Activated B cell treated with CpG ODN at 0.5 μM for 24 hours (primary cell): ENCODE data around the gene CCDC110. TPM values are rescaled to one million over a fixed set of nuclear protein-coding genes. Genes with fewer than 3 reads are reported as not detected.

Source experiments
- ATAC-seq: fragments of 200-7000 bp; cut with Tn5 transposase; one replicate; pipeline ENCODE4 v1.10.0; 2021; ENCODE audit warnings: low read depth, mild to moderate bottlenecking, moderate library complexity
- CTCF ChIA-PET: fragments of 350-600 bp; sonication (Branson Sonifier 250); formaldehyde crosslinking; loops from one replicate; lab custom pipeline; 2021; ENCODE audit warnings: antibody characterized with exemption; lab: Charles Lee
- POLR2A ChIA-PET: fragments of 350-600 bp; sonication (Branson Sonifier 250); formaldehyde crosslinking; loops from one replicate; lab custom pipeline; 2021; ENCODE audit warnings: antibody characterized with exemption; lab: Charles Lee
- DNase-seq: peaks from one replicate; pipeline ENCODE4 v3.0.0; 2022
- H3K27ac Mint-ChIP-seq: one replicate; pipeline ENCODE4 v1.8.0; 2020; ENCODE audit warnings: mixed read lengths
- H3K27me3 Mint-ChIP-seq: one replicate; pipeline ENCODE4 v1.8.0; 2021; ENCODE audit warnings: mixed read lengths
- H3K36me3 Mint-ChIP-seq: one replicate; pipeline ENCODE4 v1.8.0; 2021; ENCODE audit warnings: low read depth, mixed read lengths
- H3K4me1 Mint-ChIP-seq: one replicate; pipeline ENCODE4 v1.8.0; 2021; ENCODE audit warnings: mixed read lengths
- H3K4me3 Mint-ChIP-seq: one replicate; pipeline ENCODE4 v1.8.0; 2020; ENCODE audit warnings: mild to moderate bottlenecking, mixed read lengths
- H3K9me3 Mint-ChIP-seq: one replicate; pipeline ENCODE4 v1.8.0; 2020; ENCODE audit warnings: mixed read lengths
- intact Hi-C: fragments of 100-400 bp; cut with micrococcal nuclease; formaldehyde crosslinking; loops from one replicate; pipeline ENCODE4 v1.15.1; 2024
- total RNA-seq: library from RNA; stranded (reverse); gene quantifications from 2 replicates; pipeline ENCODE4 v1.2.3, GENCODE V29; 2022
- TF ChIP-seq, protein P1 (sequence below): fragments of 200-600 bp; IDR thresholded peaks from one replicate; pipeline ENCODE4 v1.8.0; 2022; ENCODE audit warnings: antibody characterized with exemption, mild to moderate bottlenecking

CCDC110 gene
- 0.33 and 0.71 TPM in 2 replicates for total RNA-seq

DNA sequence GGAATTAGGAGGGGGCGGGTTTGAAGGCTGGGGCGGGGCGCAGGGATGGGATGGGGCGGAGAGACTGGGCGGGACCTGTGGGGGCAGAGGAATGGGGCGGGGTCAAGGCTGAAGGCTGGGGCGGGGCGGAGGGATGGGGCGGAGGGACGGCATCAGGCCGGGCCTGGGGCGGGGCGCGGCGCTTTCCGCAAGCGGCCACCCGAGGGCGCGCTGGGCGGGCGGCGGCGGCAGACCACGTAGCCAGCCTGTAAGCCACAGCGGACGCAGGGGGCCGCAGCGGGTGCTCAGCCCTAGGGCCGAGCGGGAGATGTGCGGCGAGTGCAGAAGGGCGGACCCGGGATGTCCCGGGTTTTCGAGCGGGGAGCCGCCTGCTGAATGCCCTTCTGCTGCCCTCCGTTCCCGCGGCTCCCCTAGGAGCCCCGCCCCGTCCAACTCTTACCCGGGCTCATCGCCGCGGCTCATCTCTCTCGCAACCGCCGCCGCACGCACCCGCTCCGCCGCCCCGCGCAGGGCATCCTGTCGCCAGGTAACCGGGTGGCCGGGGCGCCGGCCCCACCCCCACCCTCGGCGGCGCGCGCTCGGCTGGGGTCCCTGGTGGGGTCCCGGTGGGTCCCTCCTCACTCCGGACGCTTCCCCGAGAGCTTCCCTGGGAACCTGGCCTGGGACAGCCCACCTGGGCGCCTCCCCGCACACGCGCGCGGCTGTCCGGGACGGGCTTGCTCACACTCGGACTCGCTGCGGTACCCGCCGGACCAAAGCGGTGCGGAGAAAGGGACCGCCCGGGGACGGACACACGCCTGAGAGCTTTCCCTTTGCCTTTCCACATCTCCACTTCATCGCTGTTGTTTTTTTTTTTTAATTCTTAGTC is at the start of gene CCDC110:
Gene CCDC110, minus strand, starts transcription at position 499 of the 868 bp plus-strand sequence. Its CDS starts 50 bp downstream, at position 449.
- CTCF ChIA-PET: interaction anchor here (0.7 to 3.3 kb wide), 2 partner anchors 116 to 126 kb away, joined by 3 to 21 read pairs; no protein-coding TSS in a partner anchor
- H3K27me3 Mint-ChIP-seq: no peaks in the 10 kb centered on the region
- POLR2A ChIA-PET: interaction anchor here (1.5 to 2.3 kb wide), 3 partner anchors 46 to 126 kb away, joined by 3 to 12 read pairs (median 6); partner anchors contain the start of gene UFSP2
- H3K4me1 Mint-ChIP-seq: peaks cover 18% of the 10 kb centered on the region
- H3K4me3 Mint-ChIP-seq: peak within 1 kb of the TSS; percentile 88
- H3K36me3 Mint-ChIP-seq: peaks cover 2% of the 10 kb centered on the region
- H3K9me3 Mint-ChIP-seq: no peaks in the 10 kb centered on the region
- TF ChIP-seq, protein P1, sequence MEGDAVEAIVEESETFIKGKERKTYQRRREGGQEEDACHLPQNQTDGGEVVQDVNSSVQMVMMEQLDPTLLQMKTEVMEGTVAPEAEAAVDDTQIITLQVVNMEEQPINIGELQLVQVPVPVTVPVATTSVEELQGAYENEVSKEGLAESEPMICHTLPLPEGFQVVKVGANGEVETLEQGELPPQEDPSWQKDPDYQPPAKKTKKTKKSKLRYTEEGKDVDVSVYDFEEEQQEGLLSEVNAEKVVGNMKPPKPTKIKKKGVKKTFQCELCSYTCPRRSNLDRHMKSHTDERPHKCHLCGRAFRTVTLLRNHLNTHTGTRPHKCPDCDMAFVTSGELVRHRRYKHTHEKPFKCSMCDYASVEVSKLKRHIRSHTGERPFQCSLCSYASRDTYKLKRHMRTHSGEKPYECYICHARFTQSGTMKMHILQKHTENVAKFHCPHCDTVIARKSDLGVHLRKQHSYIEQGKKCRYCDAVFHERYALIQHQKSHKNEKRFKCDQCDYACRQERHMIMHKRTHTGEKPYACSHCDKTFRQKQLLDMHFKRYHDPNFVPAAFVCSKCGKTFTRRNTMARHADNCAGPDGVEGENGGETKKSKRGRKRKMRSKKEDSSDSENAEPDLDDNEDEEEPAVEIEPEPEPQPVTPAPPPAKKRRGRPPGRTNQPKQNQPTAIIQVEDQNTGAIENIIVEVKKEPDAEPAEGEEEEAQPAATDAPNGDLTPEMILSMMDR: no peak
- peak; percentile 87 for DNase-seq
- H3K27ac Mint-ChIP-seq: peak within 1 kb of the TSS; percentile 80
- ATAC-seq: peak; percentile 95
- intact Hi-C loops: loop anchor here (1.0 to 5.0 kb wide), 14 partner anchors 46 to 1813 kb away; partner anchors contain the start of genes ACSL1, ANKRD37, CASP3 and CENPU

DNA sequence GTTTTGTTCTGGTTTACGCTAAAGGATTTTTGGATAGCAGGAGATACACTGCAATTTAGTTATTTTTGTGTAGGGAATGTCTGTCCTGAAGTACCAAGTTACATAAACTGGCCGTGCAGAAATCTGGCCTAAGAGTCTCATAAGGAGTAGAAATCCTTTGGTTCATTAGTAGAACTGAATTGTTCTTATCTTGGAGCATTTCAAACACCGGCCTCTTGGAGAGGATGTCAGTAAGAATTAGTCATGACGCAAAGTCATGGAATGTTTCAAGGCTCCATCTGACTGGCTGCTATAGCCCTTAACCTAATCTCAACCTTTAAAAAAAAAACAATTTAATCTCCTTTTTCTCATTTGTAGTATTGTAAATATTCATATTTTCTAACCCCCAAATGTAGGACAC is 48.6 kb upstream of the CCDC110 start:
- Mint-ChIP-seq H3K27ac (no peak overlapping the region), H3K4me3 (no peak overlapping the region), H3K9me3 (no peaks in the 10 kb centered on the region), H3K36me3 (no peaks in the 10 kb centered on the region), H3K4me1 (no peaks in the 10 kb centered on the region), H3K27me3 (peaks cover 18% of the 10 kb centered on the region)
- ChIA-PET CTCF (no interaction called here), POLR2A (no interaction called here)
- intact Hi-C loops: no loop called here
- ATAC-seq (no peak), DNase-seq (no peak)
- TF ChIP-seq, protein P1: no peak

DNA sequence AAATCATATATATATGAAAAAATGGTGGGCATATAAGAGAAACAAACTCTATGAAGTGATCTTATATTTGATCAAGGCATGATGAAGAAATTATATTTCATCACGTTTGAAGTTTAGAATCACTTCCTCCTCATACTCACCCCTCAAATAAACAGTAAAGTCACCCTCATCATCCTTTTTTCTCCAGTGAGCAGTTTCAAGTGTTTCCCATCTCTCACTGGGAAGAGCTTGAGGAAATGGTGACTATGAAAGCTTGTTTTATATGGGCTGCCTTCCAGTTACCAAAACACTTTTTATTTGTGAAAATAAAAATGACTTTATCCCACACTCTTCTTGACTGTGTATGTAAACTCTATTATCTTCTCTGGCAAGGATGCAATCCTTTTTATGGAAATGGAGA is 47.0 kb upstream of the CCDC110 start:
- ATAC-seq (no peak), DNase-seq (no peak)
- POLR2A ChIA-PET: no interaction called here
- Mint-ChIP-seq H3K27ac (no peak overlapping the region), H3K36me3 (no peaks in the 10 kb centered on the region), H3K4me1 (peaks cover 2% of the 10 kb centered on the region), H3K9me3 (no peaks in the 10 kb centered on the region), H3K4me3 (no peak overlapping the region), H3K27me3 (peaks cover 23% of the 10 kb centered on the region)
- intact Hi-C loops: no loop called here
- CTCF ChIA-PET: no interaction called here
- TF ChIP-seq, protein P1: no peak

DNA sequence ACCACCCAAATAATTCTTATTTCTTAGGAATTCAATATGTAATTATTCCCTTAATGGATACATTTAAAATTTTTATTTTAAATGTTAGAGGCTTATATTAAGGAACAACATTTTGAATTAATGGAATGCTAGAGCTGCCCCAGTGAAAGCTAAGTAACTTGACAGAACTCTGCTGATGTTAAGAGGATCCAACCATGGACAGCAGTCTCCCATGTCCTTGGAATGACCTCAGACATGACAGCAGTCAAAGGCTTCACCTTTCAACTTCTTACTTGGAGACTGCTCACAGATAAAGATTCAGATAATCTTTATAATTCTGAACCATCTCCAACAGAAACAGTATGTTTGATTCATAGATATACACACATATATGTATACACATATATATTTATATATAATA is 46.5 kb upstream of the CCDC110 start:
- Mint-ChIP-seq H3K4me1 (peaks cover 3% of the 10 kb centered on the region), H3K27me3 (peaks cover 25% of the 10 kb centered on the region), H3K4me3 (no peak overlapping the region), H3K9me3 (no peaks in the 10 kb centered on the region), H3K27ac (no peak overlapping the region), H3K36me3 (no peaks in the 10 kb centered on the region)
- CTCF ChIA-PET: no interaction called here
- POLR2A ChIA-PET: no interaction called here
- DNase-seq (no peak), ATAC-seq (no peak)
- TF ChIP-seq, protein P1: no peak
- intact Hi-C loops: no loop called here

DNA sequence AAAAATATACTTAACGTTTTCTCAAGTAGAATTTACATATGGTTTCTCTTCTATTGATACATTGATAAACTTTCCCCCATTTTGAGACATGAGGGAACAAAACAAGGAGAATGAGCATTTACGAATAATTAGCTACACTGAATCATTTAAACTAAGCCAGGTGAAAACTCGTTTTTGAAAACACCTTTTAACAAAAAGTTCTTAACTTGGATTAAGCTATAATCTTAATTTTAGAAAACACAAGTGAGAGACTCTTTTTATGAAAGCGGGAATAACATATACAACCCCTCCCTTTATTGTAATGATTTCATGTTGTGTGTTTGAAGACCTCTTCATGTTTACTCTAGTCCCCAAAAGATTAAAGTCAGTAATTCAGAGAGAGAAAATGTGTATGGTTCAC is 43.7 kb upstream of the CCDC110 start:
- ATAC-seq (no peak), DNase-seq (no peak)
- ChIA-PET POLR2A (no interaction called here), CTCF (no interaction called here)
- Mint-ChIP-seq H3K36me3 (no peaks in the 10 kb centered on the region), H3K27me3 (peaks cover 36% of the 10 kb centered on the region), H3K9me3 (no peaks in the 10 kb centered on the region), H3K4me1 (peaks cover 3% of the 10 kb centered on the region), H3K4me3 (no peak overlapping the region), H3K27ac (no peak overlapping the region)
- intact Hi-C loops: no loop called here
- TF ChIP-seq, protein P1: no peak
